Left renal cortex interstitium (tissue), 4 donors: Measurements from ENCODE around the gene JAKMIP1. TPM values are rescaled to one million over a fixed set of nuclear protein-coding genes. Genes with fewer than 3 reads are reported as not detected.

Source experiments
- DNase-seq, 4 donors: peaks; one replicate each; pipeline ENCODE4 v3.0.0-alpha.2; 2013; ENCODE audit warnings: low read depth in 4 of 4, low spot score in 2 of 4, missing footprints in 1 of 4
- polyA plus RNA-seq, 4 donors: library from polyadenylated mRNA; unstranded; fragments of 120-200 nt; gene quantifications; one replicate each; pipeline ENCODE4 v1.2.1, GENCODE V29; 2013; ENCODE audit not compliant: insufficient read length in 4 of 4

The JAKMIP1 gene
- polyA plus RNA-seq, 4 donors, result 0.06 to 0.22 (median 0.17) TPM

GRCh38 chr4:5980436-5981155 lies 219.8 kb downstream of the JAKMIP1 start:
- DNase-seq, result no peak

DNA sequence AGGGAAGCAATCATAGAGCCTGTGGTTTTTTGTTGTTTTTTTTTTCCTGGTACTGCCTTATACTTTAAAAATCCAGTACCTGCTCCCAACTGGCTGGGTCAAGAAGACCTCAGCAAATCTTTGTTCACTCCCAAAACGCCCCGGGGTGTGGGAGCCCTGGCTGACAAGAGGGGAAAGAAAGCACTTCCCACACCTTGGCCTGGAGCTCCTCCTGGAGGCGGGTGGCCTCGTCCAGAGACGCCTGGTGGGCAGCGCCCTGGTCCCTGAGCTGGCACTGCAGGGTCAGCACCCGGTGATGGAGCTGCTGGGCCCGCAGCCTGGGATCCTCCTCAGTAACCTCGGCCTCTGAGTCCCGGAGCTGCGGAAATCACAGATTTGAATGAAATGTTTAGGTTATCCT lies 220.4 kb downstream of the JAKMIP1 start:
- DNase-seq, result no peak

DNA sequence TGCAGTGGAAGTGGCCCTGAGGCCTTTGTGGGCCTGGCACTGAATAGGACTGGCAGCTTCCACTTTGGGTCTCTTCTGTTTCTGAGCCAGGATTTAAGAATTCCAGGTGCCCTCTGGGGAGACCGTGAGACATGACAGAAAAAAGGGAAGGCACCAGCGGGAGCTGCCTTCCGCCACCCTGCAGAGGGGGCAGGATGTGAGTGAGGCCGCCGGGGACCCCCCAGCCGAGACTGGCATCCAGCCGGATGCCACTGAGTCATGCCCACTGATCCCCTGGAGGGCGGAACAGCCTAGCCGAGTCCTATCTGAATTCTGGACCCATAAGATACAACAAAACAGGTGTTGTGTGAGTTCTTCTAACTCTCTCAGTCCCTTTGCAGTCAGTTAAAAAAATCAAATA lies 223.4 kb downstream of the JAKMIP1 start:
- no peak for DNase-seq

DNA sequence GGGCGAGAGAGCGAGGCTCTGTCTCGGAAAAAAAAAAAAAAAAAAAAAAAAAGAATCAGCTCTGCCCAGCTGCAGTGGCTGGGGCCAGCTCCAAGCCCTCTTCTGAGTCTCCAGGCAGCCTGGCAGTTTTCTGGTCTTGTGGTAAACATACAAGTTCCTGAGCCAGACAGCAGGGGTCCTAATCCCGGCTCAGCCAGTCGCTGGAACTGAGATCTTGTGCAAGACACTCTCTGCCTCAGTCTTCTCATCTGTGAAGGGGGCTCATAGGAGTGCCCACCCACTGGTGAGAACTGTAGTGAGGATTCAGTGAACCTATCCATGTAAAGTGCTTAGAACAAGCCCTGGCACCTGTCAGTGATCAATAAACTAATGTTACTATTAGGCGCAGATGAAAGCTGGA lies 223.9 kb downstream of the JAKMIP1 start:
- DNase-seq, result no peak

Other genes starting within 250 kb of the JAKMIP1 start
- under 1 TPM in 2 of 4 donors, not detected in 2; 0.01 to 0.02 TPM for gene C4orf50, start 182.1 kb downstream of the JAKMIP1 start, polyA plus RNA-seq
- 10 to 100 TPM; 24.5 to 32.7 (median 27.8) TPM for gene WFS1, start 69.3 kb upstream of the JAKMIP1 start, polyA plus RNA-seq